NCI-H510A treated with DMSO at 0.1 percent for 48 hours (cell line): ENCODE data around the gene ABL2.
A peak's percentile ranks its signal among the peaks of the same experiment; 100 is the strongest.
"Not testable (repeated sequence)": the region's sequence is repeated elsewhere in the genome, so short reads cannot be mapped to it uniquely, and the experiment has no call there.

Source experiments
- DNase-seq: peaks from one replicate; lab custom pipeline; 2025; lab: John Stamatoyannopoulos, UW

ABL2 gene

DNA sequence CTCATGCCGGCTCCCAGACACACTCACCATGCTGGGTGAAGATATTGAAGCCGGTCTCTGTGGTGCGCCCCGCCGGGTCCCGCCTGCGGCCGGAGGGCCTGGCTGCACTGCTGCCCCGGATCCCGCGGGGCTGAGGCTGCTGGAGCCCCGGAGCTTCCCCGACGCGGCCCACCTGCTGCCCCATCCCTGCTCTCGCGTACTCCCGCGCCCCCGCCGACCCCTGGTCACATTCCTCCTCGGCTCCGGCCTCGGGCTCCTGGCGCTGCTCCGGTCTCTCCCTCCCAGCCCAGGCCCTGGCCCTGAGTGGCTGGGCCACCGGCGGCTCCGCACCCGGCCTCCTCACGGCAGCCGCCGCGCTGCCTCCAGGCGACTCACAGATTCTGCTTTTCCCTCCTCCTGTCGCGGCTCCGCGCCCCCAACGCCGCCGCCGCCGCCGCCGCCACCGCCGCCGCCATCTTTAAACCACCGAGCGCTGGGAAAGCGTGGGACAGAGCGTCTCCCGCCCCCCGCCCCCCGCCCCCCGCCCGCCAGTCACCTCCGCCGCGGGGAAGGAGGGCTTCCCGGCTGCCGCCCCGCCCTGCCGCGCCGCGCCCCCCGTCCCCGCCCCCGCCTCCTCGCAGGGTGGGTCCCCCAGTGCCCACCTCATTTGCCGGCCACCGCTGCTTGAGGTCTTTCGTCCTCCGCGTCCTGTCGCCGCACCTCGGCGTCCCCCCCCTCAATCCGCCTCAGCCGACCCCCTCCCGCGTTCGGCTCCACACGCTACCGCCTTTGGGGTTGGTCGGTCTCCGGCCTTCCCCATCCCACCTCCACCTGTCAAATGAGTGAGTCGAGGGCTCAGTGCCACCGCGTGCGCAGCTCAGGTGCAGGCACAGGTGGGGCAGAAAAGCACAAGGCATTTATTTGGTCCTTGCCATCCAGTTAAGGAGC lies at the start of gene ABL2:
TSS of gene ABL2 (minus strand) at position 464 of the 927 bp plus-strand sequence. CDS start at position 184, 280 bp downstream.
- peak; percentile 50 for DNase-seq

DNA sequence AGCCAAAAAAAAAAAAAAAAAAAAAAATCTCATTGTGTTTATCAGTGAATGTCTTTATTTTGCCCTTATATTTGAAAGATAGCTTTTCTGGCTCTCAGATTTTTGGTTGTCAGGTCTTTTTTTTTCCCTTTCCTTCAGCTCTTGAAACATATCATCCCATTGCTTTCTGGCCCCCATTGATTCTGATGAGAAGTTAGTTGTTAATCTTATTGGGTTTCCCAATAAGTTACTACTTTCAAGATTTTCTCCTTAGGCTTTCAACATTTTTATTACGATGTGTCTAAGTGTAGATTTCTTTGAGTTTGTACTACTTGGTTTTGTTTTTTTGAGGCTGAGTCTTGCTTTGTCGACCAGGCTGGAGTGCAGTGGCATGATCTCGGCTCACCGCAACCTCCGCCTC lies 49.4 kb upstream of the ABL2 start:
- DNase-seq = no peak

DNA sequence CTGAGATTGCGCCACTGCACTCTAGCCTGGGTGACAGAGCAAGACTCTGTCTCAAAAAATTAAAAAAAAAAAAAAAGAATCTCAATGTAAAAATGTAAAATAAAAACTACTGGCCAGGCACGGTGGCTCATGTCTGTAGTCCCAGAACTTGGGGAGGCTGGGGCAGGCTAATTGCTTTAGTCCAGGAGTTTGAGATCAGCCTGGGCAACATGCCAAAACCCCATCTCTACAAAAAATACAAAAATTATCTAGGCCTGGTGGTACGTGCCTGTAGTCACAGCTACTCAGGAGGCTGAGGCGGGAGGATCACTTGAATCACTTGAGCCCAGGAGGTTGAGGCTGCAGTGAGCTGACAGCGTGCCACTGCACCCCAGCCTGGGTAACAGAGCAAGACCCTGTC lies 44.9 kb upstream of the ABL2 start:
- not testable (repeated sequence) for DNase-seq

DNA sequence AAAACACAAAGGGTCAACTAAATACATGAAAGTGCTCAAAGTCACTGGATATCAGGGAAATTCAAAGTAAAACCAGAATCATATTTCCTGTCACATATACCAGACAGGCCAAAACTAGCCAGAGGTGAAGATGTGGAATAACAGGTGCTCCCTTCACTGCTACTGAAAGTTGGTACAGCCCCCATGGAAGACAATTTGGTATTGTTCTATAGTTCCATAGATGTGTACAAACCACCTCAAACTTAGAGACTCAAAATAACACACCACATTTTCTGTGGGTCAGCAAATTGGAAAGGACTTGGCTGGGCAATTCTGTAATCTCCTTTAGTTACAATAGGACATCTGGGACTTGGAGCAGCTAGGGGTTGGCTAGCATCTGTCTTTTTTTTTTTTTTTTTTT lies 39.6 kb upstream of the ABL2 start:
- no peak for DNase-seq

DNA sequence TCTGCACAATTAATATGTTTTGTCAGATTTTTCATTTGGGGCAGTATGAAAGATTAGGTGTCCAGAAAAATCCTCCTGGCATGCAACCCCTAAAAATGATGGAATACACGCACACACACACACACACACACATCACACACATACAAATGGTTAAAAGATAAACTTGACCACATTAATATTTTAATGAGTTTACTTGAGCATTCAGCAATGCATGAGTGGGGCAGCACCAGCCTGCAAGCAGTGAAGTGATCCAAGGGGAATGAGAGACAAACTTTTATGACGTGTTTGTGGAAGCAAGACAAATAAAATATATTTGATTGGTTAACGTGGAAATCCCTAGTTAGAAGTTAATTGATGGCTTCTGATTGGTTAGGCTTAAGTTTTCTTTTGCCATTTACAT lies 35.0 kb upstream of the ABL2 start:
- no peak for DNase-seq

DNA sequence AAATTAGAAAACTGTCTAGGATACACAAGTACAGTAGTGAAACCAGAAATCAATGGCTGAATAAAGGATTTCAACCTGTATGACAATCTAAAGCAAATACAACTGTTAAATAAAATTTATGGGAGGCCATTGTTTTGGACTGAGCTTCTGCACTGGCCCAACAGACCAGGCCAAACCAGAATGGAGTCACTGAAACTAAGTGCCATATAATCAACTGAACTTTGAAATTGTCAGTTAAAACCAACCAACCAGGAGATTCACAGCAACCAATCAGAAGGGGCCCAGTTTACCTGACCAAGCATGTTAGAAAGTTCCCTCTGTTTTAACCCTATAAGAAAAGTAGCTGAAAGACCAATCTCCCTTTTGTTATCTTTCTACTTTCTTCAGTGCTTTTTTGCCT lies 33.6 kb upstream of the ABL2 start:
- DNase-seq = no peak

DNA sequence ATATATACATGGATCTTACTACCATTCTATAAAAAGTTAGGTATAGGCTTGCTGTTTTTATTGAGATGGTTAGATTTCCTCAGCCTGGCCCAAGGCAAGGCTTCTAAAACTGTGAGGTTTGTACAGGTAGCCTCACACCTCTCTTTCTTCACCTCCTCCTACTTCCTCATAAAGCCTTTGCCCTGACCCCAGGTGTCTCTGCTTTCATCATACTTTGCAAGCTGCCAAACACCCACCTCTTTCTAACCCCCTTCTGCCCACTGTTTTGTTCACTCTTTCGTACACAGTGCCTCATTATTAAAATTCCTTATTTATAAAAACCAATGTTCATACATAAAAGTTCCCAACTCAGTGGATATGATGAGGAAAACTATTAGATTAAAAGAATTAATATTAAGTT lies 32.7 kb upstream of the ABL2 start:
- DNase-seq = no peak

DNA sequence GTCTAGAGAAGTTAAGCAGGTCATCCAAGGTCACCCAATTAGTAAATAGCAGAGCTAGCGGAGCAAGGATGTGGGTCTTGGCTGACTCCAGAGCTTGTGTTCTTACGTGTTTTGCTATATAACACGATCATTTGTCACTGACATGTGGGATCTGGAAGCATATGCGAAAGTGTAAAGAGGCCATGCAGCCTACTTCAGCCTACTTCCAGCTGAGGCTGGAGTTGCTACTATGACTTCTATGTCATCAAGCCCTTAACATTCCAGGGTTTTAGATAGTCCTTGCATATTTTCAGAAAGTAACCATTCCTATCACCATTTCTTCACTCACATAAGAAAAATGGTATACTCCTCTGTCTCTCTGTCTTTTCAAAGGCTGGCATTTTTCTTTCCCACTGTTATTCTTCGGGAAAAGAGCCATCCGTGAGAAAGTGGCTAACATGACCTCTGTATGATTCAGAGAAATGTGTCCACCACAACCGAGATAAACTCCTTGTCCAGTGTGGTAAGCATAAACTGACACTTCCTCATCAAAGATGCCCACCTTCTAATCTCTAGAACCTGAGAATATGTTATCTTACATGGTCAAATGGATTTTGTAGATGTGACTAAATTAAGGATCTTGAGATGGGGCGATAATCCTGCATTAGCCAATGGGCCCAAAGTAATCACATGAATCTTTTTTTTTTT lies 24.0 kb upstream of the ABL2 start:
- DNase-seq = no peak

DNA sequence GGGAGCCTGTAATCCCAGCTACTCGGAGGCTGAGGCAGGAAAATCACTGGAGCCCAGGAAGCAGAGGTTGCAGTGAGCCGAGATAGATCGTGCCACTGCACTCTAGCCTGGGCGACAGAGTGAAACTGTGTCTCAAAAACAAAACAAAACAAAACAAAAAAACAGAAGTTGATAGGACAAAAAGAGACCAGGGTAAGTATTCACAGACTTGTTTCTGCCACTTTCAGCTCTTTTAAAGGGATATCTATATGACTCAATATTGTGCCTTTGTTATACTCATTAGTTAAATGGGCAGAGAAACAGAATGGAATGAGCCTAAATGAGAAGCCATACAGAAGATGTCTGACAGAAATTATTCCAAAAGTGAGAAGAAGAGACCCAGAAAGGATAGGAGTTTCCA lies 23.1 kb upstream of the ABL2 start:
- no peak for DNase-seq

DNA sequence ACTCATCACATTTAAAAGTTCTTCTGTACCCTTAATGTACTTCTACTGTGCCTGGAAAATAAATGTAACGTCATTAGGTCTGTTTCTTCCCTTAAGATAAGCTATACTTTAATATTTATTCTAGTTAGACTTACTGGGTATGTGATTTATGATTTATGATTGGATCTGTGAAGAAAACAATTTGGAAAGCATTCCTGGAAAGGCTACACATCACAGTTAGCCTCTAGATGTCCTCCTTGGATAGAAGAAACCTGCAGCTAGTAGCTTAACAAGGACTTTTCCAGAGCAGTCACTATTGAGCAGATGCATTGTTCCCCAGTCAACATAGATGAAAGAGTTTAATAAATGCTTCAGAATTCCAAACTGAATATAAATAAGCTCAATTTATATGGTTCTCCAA lies 22.2 kb upstream of the ABL2 start:
- DNase-seq = no peak

DNA sequence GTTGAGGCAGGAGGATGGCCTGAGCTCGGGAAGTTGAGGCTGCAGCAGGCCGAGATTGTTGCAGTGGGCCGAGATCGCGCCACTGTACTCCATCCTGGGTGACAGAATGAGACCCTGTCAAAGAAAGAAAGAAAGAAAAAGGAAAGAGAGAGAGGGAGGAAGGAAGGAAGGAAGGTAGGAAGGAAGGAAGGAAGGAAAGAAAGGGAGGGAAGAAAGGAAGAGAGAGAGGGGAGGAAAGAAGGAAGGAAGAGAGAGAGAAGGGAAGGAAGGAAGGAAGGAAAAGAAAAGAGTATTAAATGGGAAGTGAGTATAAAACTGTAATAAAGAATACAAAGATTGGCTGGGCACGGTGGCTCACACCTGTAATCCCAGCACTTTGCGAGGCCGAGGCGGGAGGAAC lies 18.4 kb upstream of the ABL2 start:
- no peak for DNase-seq

DNA sequence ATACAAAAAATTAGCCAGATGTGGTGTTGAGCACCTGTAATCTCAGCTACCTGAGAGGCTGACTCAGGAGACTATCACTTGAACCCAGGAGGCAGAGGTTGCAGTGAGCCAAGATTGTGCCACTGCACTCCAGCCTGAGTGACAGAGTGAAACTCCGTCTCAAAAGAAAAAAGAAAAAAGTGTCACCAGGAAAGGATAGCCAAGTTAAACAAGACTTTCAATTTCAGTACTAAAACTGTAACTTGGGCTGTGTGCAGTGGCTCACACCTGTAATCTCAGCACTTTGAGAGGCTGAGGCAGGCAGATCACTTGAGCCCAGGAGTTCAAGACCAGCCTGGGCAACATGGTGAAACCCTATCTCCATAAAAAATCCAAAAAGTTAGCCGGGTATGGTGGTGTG lies 15.9 kb upstream of the ABL2 start:
- not testable (repeated sequence) for DNase-seq

DNA sequence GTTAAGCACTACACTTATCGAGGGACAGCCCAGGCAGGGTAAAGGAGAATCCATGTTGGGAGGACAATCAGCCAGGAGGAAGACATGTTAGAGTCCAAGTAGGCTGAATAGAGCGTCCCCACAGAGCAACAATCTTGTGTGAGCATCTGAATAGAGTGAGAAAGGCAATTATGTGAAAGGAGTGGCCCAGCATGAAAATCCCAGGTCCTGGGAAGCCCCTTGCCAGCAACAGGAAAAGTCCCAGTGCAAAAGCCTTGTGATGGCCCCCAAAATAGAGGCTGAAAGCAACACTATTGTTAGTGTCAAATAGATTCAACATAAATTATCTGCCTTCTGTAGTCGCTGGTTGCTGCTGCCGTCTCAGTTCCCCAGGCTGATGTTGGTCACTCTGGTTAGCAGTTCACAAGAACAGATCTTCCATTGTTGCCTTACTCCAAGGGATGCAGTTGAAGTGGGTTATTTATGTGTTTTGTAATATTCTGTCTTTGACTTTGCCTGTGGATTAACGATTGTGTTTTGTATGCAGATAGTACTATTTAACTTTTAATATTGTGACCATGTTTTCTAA lies 12.1 kb upstream of the ABL2 start:
- no peak for DNase-seq

DNA sequence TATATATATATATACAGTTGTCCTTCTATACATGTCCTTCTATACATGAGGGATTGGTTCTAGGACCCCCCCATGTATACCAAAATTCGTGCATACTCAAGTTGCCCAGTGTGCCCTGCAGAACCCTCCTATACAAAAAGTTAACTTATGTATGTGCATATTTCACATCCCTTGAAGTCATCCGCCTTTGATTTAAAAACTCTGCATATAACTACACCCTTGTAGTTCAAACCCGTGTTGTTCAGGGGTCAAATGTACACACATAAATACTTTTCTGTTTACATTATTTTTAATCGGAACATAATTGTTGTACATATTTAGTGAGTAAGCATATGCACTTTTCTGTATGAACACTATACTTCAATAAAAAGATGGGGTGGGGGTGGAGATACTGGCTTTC lies 7.7 kb upstream of the ABL2 start:
- DNase-seq = no peak

DNA sequence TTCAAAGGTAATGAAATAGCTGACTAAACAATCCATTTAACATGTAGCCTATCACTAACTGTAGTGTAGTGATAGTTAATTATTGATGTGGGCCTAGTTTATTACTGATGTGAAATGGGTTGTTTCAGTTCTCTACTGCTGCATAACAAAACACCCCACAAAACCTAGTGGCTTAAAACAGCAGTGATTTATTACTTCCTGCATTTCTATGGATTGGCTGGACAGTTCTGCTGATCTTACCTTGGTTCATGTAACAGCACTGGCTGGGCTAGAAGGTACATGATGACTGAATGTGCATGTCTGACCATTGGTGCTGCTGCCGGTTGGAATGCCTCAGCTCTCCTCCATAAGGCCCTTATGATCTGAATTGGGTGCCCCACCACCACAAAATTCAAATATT lies 5.4 kb upstream of the ABL2 start:
- DNase-seq = no peak

DNA sequence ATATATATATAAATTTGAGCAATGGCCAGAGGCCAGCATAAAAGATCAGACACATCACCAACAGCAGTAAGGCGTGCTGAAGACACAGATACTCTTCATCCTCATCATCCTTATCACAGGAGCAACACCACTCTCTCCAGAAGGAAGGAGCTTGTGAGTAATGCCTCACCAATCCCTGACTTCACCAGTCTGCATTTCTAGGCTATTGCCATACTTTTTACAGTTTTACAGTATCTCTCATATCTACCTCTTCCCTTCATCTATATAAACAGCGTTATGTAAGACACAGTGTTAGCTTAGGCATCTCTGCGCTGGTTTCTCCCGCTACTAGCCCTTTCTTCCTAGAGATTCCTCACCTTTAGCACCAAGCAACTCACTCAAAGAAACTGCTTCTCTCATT lies 2.4 kb upstream of the ABL2 start:
- DNase-seq = no peak

DNA sequence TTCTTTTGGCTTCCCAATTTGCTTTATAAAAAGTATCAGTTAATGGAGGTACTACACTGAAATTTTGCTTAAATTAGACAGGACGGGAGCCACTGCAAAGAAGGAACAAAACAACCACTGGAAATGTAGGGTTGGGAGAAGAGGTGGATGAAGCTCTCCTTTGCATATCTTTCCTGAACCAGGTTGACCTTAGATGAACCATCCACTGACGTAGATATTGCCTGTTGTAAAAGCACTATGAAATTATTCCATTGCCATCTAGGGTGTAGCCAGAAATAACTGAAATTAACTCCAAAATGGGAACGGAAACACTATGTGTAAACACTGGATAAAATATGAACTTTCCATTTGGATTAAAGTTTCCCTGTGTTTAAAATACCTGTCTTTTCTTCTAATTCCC lies 1.2 kb upstream of the ABL2 start:
- no peak for DNase-seq

DNA sequence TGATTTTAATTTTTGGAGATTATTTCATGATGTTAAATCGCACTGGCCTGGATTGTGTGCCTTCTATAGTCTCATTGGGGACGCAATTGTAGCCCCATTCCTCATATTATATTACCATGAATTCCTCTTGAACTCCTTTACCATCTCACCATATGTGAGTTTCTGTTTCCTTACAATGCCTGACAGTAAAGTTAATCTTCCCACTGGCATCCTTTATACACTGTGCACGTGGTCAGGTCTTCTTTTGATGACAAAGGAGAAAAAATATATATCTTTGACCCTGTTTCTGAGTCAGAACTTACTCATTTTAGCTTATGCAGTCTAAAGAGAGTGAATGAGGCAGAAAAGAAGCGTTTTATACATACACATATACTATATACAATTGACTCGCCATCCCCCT lies 774 bp upstream of the ABL2 start:
- DNase-seq = peak; percentile 11

DNA sequence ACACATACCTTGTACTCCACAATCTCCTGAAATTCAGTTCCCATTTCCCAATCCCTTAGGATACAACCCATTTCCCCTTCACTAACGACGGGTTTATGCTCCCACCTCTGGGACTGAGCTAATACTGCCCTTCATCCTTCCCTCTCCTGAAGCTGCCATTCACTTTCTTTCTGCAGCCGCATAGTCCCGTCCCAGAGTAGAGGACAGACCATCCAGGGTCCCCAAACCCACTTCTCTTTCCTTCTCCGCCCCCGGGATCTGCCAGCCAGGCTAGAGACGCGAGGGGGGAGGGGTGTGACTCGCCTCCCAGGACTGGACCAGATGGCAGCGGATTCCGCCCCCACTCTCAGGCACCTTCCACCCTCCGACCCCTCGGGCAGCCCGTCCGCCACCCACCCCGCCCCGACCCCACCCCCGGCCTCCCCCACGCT lies 679 bp downstream of the ABL2 start:
- peak; percentile 32 for DNase-seq

DNA sequence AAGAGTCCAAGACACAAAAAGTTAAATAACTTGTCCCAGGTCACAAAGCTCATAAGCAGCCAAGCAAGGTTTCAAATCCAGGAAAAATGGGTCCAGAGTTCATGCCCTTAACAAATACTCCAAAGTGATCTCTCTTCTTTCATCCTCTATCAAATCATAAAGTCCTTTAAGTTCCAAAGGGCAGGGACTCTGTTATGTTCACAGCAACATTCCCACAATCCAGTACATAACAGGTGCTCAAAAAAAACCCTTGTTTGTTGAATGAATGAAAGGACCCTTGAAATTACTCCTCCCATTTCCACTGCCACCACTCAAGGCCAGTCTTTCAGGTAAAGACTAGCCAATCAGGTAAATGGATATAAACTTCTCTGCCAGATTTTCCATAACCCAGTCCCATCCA lies 2.7 kb downstream of the ABL2 start:
- DNase-seq = no peak

DNA sequence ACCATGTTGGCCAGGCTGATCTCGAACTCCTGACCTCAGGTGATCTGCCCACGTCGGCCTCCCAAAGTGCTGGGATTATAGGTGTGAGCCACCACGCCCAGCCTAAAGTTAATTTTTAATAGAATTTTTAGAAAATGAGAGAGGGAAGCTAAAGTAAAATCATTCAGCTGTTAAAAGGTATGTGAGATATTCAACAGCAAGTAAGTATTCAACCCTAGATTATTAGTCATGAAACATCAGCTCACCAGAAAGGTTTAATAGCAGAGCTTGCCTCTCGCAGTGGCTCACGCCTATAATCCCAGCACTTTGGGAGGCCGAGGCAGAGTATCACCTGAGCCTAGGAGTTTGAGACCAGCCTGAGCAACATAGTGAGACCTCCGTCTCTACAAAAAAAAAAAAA lies 5.0 kb downstream of the ABL2 start:
- not testable (repeated sequence) for DNase-seq

DNA sequence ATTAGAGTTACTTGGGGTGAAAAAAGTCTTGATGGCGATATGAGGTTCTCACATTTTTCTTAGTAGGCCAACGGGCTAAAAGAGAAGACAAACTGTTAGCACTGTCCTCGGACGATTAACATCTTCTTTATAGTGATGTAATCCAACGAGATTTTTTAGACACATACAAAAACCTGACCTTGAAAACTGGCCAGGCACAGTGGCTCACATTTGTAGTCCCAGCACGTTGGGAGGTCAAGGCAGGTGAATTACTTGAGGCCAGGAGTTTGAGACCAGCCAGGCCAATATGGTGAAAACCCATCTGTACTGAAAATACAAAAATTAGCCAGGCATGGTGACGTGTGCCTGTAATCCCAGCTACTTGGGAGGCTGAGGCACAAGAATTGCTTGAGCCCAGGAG lies 8.4 kb downstream of the ABL2 start:
- DNase-seq = not testable (repeated sequence)

DNA sequence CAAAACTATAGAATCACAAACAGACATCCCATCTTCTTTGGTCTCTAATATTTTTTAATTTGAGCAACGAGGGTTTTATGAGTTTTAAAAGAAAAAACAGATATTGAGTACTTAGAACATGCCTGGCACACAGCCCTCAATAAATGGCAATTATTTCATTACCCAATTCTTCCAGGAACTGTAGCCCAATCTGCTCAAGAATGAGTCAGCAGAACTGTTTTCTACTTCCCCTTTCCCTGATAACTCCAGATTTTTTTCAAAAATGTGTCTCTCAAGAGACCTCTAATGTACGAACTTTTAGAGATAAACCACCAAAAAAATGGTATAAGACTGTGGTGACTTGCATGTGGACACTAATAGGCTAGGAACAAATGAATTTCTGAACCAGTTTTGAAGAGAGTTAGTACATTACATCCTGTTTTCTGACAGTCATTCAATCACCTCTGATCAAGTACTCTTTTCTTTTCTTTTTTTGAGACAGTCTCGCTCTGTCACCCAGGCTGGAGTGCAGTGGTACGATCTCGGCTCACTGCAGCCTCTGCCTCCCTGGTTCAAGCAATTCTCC lies 11.5 kb downstream of the ABL2 start:
- DNase-seq = no peak
